Measurements from ENCODE around the gene NSDHL.

Gene NSDHL

DNA sequence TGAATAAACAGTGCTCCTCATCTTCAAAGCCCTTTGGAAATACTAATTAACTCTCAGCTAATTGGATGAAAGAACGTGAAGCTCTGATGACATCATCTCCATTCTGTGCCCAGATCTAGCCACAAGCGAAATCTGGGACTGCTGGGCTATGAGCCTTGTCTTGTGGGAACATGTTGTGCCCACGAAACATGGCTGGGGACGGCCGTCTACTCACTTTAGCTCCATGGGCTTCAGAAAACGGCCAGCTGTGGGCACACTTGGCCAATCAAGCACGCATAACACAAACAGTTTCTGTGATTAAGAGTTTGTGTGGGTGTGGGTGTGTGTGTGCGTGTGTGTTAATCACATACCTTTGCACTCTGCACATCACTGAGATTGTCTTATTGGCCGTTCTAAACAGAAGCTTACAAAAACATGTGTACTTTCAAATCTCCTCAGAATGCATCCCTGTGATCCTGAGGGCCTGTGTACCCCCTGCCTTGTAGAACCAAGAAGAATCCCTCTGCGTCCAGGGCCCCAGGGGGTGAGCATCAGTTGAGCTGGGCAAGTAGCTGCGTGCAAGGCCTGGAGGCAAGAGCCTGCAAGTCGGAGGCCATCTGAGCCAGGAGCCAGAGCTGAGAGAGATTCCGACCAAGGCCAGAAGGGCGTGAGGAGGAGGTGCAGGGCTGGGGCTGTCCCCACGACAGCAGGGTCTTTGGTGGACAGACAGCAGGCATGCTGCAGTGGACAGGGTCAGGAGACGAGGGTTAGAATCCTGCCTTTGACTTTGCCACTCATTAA is 48.3 kb downstream of the NSDHL start:
- Histone ChIP-seq H3K4me1 (ENCODE audit: low read length) (no peaks in the 10 kb centered on the region), H3K27me3 (replicated peaks; ENCODE audit: insufficient read depth, low read length) (no peaks in the 10 kb centered on the region), H3K9me2 (replicated peaks; ENCODE audit: insufficient read depth, low read length) (no peaks in the 10 kb centered on the region), H4K20me1 (ENCODE audit: insufficient read depth, low read length) (no peaks in the 10 kb centered on the region), H3K79me2 (ENCODE audit: low read length) (no peaks in the 10 kb centered on the region), H3K36me3 (replicated peaks; ENCODE audit: insufficient read depth, low read length) (no peaks in the 10 kb centered on the region), H3K9me3 (replicated peaks; ENCODE audit: insufficient read depth, low read length) (no peaks in the 10 kb centered on the region), H2AFZ (ENCODE audit: low read length) (no peak overlapping the region), H3K4me3 (ENCODE audit: low read length) (no peak overlapping the region), H3K4me2 (ENCODE audit: low read depth, low read length) (no peak overlapping the region), H3K9ac (ENCODE audit: low read length) (no peak overlapping the region), H3F3A (ENCODE audit: insufficient read depth, low read length) (no peaks in the 10 kb centered on the region), H3K27ac (ENCODE audit: low read length) (no peak overlapping the region)
- TF ChIP-seq EZH2 (optimal IDR thresholded peaks at IDR 0.05; ENCODE audit: low read depth, low read length) (no peak), EZH2phosphoT487 (IDR thresholded peaks at IDR 0.05; ENCODE audit: low read length) (no peak)
- TF ChIP-seq, protein P1, sequence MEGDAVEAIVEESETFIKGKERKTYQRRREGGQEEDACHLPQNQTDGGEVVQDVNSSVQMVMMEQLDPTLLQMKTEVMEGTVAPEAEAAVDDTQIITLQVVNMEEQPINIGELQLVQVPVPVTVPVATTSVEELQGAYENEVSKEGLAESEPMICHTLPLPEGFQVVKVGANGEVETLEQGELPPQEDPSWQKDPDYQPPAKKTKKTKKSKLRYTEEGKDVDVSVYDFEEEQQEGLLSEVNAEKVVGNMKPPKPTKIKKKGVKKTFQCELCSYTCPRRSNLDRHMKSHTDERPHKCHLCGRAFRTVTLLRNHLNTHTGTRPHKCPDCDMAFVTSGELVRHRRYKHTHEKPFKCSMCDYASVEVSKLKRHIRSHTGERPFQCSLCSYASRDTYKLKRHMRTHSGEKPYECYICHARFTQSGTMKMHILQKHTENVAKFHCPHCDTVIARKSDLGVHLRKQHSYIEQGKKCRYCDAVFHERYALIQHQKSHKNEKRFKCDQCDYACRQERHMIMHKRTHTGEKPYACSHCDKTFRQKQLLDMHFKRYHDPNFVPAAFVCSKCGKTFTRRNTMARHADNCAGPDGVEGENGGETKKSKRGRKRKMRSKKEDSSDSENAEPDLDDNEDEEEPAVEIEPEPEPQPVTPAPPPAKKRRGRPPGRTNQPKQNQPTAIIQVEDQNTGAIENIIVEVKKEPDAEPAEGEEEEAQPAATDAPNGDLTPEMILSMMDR (IDR thresholded peaks at IDR 0.05; ENCODE audit: low read length): no peak
- DNase-seq: no peak

DNA sequence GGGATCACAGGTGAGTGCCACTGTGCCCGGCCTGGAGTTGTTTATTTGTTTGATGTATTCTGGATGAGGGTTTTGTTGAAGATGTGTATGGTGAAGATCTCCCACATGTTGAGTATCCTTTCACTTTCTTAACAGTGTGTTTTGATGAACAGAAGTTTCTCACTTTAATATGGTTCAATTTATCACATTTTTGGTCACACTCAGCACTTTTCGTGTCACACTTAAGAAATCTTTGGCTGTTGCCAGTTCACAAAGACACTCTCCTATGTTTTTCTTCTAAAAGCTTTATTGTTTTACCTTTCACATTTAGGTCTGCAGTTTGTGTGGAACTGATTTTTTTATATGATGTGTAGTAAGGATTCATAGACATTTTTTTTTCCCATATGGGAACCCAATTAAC is 50.4 kb downstream of the NSDHL start:
- DNase-seq: no peak
- H2AFZ ChIP-seq (ENCODE audit: low read length): no peak overlapping the region
- no peaks in the 10 kb centered on the region for H3K4me1 ChIP-seq (ENCODE audit: low read length)
- H3K79me2 ChIP-seq (ENCODE audit: low read length): no peaks in the 10 kb centered on the region
- no peak overlapping the region for H3K4me2 ChIP-seq (ENCODE audit: low read depth, low read length)
- H3K4me3 ChIP-seq (ENCODE audit: low read length): no peak overlapping the region
- no peak overlapping the region for H3K9ac ChIP-seq (ENCODE audit: low read length)
- H4K20me1 ChIP-seq (ENCODE audit: insufficient read depth, low read length): no peaks in the 10 kb centered on the region
- no peaks in the 10 kb centered on the region for H3K27me3 ChIP-seq (replicated peaks; ENCODE audit: insufficient read depth, low read length)
- no peaks in the 10 kb centered on the region for H3K9me3 ChIP-seq (replicated peaks; ENCODE audit: insufficient read depth, low read length)
- no peak overlapping the region for H3K27ac ChIP-seq (ENCODE audit: low read length)
- TF ChIP-seq EZH2phosphoT487 (IDR thresholded peaks at IDR 0.05; ENCODE audit: low read length) (no peak), EZH2 (optimal IDR thresholded peaks at IDR 0.05; ENCODE audit: low read depth, low read length) (no peak)
- TF ChIP-seq, protein P1 (IDR thresholded peaks at IDR 0.05; ENCODE audit: low read length): no peak
- H3K36me3 ChIP-seq (replicated peaks; ENCODE audit: insufficient read depth, low read length): no peaks in the 10 kb centered on the region
- H3F3A ChIP-seq (ENCODE audit: insufficient read depth, low read length): no peaks in the 10 kb centered on the region
- no peaks in the 10 kb centered on the region for H3K9me2 ChIP-seq (replicated peaks; ENCODE audit: insufficient read depth, low read length)

DNA sequence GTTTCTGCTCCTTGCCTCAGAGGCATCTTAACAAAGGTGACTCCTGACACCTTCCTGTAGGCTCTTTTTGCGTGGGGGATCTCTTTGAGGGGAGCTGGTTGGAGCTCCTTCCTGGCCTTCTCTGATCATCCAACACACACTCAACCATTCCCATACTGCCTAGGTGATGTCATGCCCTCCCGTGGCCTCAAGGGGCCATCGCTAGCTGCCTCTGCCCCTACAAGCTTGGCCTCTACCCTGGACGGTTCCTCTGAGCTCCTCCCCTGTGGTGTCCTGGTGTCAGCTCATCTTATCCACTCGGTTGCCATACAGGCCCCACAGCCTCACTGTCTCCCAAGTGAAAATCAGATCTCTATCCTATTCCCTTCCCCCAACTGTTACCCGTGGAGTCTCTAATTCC is 53.3 kb downstream of the NSDHL start:
- no peak overlapping the region for H3K9ac ChIP-seq (ENCODE audit: low read length)
- no peak for DNase-seq
- no peaks in the 10 kb centered on the region for H3K9me3 ChIP-seq (replicated peaks; ENCODE audit: insufficient read depth, low read length)
- no peak overlapping the region for H3K4me2 ChIP-seq (ENCODE audit: low read depth, low read length)
- H3K27me3 ChIP-seq (replicated peaks; ENCODE audit: insufficient read depth, low read length): no peaks in the 10 kb centered on the region
- no peak overlapping the region for H3K4me3 ChIP-seq (ENCODE audit: low read length)
- TF ChIP-seq, protein P1 (IDR thresholded peaks at IDR 0.05; ENCODE audit: low read length): no peak
- TF ChIP-seq EZH2phosphoT487 (IDR thresholded peaks at IDR 0.05; ENCODE audit: low read length) (no peak), EZH2 (optimal IDR thresholded peaks at IDR 0.05; ENCODE audit: low read depth, low read length) (no peak)
- H2AFZ ChIP-seq (ENCODE audit: low read length): no peak overlapping the region
- H3K79me2 ChIP-seq (ENCODE audit: low read length): no peaks in the 10 kb centered on the region
- H3K4me1 ChIP-seq (ENCODE audit: low read length): no peaks in the 10 kb centered on the region
- no peaks in the 10 kb centered on the region for H3K9me2 ChIP-seq (replicated peaks; ENCODE audit: insufficient read depth, low read length)
- no peaks in the 10 kb centered on the region for H3K36me3 ChIP-seq (replicated peaks; ENCODE audit: insufficient read depth, low read length)
- no peaks in the 10 kb centered on the region for H3F3A ChIP-seq (ENCODE audit: insufficient read depth, low read length)
- H3K27ac ChIP-seq (ENCODE audit: low read length): no peak overlapping the region
- no peaks in the 10 kb centered on the region for H4K20me1 ChIP-seq (ENCODE audit: insufficient read depth, low read length)

All from MM.1S (cell line).